Hair follicular keratinocyte (primary cell): ENCODE measurements around the gene SPATA24. TPM values are rescaled to one million over a fixed set of nuclear protein-coding genes. Genes with fewer than 3 reads are reported as not detected.

Experiments
- total RNA-seq: library from RNA; depleted of rRNA; stranded (reverse); fragments of >200 nt; gene quantifications from 2 replicates; pipeline ENCODE4 v1.2.3, GENCODE V29; 2015

The SPATA24 gene
- 3.0 and 4.6 TPM in 2 replicates for total RNA-seq

DNA sequence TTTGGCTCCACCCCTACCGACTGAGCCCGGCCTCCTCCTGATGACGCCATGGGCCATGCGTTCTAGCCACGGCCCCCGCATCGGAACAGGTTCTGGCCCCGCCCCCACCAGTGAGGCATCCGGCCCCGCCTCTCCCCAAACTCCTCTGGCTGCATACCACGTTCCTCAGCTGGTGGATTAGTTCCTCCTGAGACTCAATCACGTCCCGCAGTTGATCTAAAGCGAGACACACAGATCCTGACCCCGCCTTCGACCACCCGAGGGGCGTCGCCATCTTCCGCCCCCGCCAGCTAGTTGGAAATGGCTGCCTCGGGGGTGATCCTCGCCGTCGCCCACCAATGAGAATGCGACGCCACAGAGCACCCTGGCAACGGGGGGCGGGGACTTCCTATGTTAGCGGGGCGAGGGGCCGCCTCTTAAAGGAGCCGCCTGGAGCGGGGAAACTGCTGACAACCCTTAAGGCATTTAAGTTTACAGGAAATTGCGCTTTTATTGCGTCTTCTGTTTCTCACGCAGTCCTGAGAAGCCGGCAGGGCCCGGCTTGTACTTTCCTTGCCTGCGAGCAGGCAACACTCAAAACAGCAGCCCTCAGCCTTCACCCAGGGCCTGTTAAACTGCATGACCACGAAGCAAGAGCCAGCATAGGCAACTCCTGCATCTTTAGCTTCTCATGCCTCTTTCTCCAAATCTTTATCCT is at the start of gene SPATA24:
Gene SPATA24, minus strand, starts transcription at position 303 of the 697 bp plus-strand sequence. Its CDS starts 29 bp downstream, at position 274.

GRCh38 chr5:139439013-139439903 is 35.4 kb upstream of the SPATA24 start, which contains the start of gene DNAJC18:
Gene DNAJC18, minus strand, starts transcription at chr5:139439525. Its CDS starts 80 bp downstream, at chr5:139439445.

DNA sequence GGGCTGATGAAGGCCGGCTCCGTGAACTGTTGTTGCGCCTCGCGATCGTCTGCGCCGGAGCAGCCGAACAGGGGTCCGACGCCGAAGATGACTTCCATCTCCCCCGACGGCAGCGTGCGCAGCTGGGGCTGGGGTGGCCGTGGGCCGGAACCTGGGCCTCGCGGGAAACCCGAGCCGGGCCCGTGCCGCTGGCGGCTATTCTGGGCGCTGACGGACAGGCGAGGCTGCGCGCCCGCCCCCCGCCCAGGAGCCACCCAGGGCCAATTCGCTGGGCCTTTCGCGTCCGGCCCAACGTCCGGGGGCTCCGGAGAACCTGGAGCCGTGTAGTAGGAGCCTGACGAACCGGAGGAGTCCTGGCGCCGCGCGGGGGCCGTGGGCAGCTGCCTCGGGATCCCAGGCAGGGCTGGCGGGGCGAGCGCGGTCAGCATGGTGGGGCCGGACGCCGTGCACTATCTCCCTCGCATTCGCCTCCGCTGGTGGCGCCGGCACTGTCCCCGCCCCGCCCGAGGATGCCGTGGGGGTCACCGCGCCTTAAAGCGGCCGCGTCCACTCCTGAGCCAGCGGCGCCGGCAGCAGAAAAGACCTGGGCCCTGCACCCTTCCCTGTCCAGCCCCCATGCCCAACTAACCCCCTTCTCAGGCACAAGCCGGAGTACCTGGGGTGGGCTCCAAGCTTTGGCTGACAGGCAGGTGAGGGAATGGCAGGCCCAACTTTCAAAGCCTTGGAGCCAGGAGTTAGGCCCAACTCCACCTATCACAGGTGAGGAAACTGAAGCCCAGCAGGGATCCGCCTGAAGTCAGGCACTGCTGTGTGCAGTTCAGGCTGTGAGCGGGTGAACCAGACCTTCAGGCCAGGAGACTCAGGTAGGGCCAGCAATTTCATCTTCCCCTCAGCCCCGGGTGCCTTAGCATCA is 9.0 kb downstream of the SPATA24 start, which contains the start of gene PROB1:
Gene PROB1, minus strand, starts transcription at position 451 of the 913 bp plus-strand sequence. Its CDS starts 23 bp downstream, at position 428.

DNA sequence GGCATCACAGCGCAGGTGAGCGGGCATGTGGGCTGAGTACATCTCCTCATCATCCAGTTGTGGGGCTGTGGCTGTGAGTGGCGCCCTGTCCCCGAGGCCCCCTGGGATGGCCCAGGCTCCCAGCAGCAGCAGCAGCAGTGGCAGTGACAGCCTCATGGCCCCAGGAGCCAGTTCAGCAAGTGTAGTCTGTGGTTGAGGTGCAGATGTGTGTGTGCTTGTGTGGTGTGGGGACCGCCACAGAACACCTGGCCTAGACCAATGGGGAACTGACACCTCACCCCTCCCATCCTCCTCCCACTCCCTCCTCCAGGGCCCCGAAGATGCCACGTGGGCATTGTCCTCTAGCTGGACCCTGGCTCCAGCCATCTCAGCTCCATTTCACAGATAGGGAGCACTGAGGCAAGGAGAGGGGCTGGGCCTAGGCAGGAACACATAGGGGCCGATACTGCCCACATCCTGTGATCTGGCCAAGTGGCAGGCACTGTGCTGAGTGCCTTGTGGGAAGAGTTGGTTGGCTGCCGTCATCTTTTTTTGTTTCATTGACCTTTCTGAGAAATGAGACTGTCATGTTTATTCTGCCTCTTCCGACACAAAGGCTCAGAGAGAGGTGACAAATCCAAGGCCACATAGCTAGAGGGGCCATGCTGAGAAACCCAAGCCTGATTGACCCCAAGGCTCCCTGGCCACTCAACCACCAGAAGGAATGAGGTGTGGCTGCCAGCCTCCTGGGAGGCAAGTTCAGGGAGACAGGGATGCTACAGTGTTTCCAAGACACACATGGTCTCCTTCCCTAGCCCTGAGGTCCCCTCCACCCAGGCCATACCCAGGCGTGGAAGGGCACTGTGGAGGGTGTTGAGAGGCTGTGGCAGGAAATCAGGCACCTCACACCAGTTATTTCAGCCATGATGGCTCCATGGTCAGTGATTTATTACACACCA is 13.9 kb downstream of the SPATA24 start, which contains the start of gene MZB1:
Gene MZB1, minus strand, starts transcription at position 213 of the 938 bp plus-strand sequence. Its CDS starts 57 bp downstream, at position 156.

DNA sequence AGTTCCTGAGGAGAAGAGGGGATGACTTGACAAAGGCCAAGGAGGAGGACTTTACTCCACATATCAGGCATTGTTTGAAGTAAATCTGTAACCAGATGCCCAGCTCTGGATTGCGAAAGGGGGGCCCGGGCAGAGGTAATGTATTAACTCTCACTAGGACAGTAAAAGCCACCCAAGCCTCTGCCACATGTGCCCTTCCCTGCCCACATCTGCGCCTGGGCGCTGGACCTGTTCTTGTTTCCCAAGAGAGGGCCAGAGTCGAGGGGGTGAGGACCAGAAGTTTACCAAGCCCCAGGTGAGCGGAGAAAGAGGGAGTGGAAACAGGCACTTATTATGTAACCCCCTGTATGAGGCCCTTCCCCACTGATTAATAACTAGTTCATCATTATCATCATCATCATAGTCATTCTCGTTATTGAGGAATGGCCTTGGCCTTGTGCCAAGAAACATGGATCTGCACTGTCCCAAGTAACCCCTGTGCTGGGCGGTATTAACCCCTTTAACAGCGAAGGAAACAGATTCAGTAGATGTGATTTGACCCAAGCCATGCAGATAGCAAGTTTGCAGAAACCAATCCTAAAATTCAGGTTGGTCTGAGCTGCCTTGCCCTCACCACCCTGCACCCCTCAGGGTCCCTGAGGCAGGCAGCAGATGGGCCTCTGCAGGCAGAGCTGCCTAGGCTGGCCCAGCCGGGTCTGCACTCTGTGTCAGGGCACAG is 20.5 kb downstream of the SPATA24 start, which contains the start of gene SLC23A1:
Gene SLC23A1, minus strand, starts transcription at position 23 of the 718 bp plus-strand sequence. CDS start 44 bp downstream, outside the sequence.

Other genes starting within 250 kb of the SPATA24 start
- 60.9 and 71.8 TPM in 2 replicates for gene SIL1, start 205.7 kb downstream of the SPATA24 start, total RNA-seq
- gene MATR3, start 110.3 kb downstream of the SPATA24 start, total RNA-seq, result 130 and 151 TPM in 2 replicates
- gene PAIP2, start 62.2 kb downstream of the SPATA24 start, total RNA-seq, result 43.7 and 62.6 TPM in 2 replicates
- not detected in 2 replicates for gene SLC23A1, start 20.8 kb downstream of the SPATA24 start, total RNA-seq
- gene MZB1, start 14.2 kb downstream of the SPATA24 start, total RNA-seq, result 0.16 TPM in 1 of 2 replicates, not detected in the other
- 0.78 and 2.7 TPM in 2 replicates for gene PROB1, start 9.0 kb downstream of the SPATA24 start, total RNA-seq
- gene DNAJC18, start 35.4 kb upstream of the SPATA24 start, total RNA-seq, result 5.7 and 17.3 TPM in 2 replicates
- not detected in 2 replicates for gene ECSCR, start 58.7 kb upstream of the SPATA24 start, total RNA-seq
- not detected in 2 replicates for gene SMIM33, start 66.9 kb upstream of the SPATA24 start, total RNA-seq
- gene STING1, start 78.7 kb upstream of the SPATA24 start, total RNA-seq, result 44.2 and 55.8 TPM in 2 replicates
- 131 and 180 TPM in 2 replicates for gene UBE2D2, start 157.2 kb upstream of the SPATA24 start, total RNA-seq
- 4.2 and 4.9 TPM in 2 replicates for gene CXXC5, start 244.3 kb upstream of the SPATA24 start, total RNA-seq